CD14-positive monocyte (primary cell): ENCODE data around the gene SCAF4. TPM values are rescaled to one million over a fixed set of nuclear protein-coding genes. Genes with fewer than 3 reads are reported as not detected.
"Not testable (repeated sequence)": the region's sequence is repeated elsewhere in the genome, so short reads cannot be mapped to it uniquely, and the experiment has no call there.

ENCODE experiments used
- DNase-seq, 3 donors: peaks; one replicate each; pipeline ENCODE4 v3.0.0-alpha.2; 2011 to 2022
- H2AFZ ChIP-seq: 2 replicates; pipeline ENCODE4 v1.6.0; 2012; ENCODE audit warnings: mild to moderate bottlenecking, low read depth, low read length, inconsistent platforms; ENCODE audit not compliant: insufficient read depth, poor library complexity, severe bottlenecking
- H3K27ac ChIP-seq, 2 donors: 1 replicate in 1 of 2; 2 replicates in 1 of 2; pipeline ENCODE4 v1.5.1; 2012 to 2013; ENCODE audit warnings: low read length in 2 of 2, control low read depth in 1 of 2, inconsistent platforms in 1 of 2, low read depth in 1 of 2, mild to moderate bottlenecking in 1 of 2
- H3K27me3 ChIP-seq, 2 donors: one replicate each; pipeline versions ENCODE4 v1.6.0 to v1.6.1; 2011 to 2013; ENCODE audit warnings: low read length in 2 of 2; ENCODE audit not compliant: control insufficient read depth in 2 of 2, insufficient read depth in 2 of 2
- H3K36me3 ChIP-seq, 2 donors: replicated peaks in 1 of 2; 1 replicate in 1 of 2; 2 replicates in 1 of 2; pipeline versions ENCODE4 v1.5.1 to v1.6.1; 2012 to 2013; ENCODE audit warnings: low read length in 2 of 2, control low read depth in 1 of 2, inconsistent platforms in 1 of 2, mild to moderate bottlenecking in 1 of 2; ENCODE audit not compliant: insufficient read depth in 2 of 2, control insufficient read depth in 1 of 2
- H3K4me1 ChIP-seq, 2 donors: 1 replicate in 1 of 2; 2 replicates in 1 of 2; pipeline versions ENCODE4 v1.5.1 to v1.6.1; 2012 to 2013; ENCODE audit warnings: low read length in 2 of 2, control low read depth in 1 of 2, inconsistent platforms in 1 of 2, mild to moderate bottlenecking in 1 of 2, moderate library complexity in 1 of 2; ENCODE audit not compliant: insufficient read depth in 2 of 2, control insufficient read depth in 1 of 2
- H3K4me2 ChIP-seq: replicated peaks from 2 replicates; pipeline ENCODE3; 2012; ENCODE audit warnings: low read length, moderate library complexity, mild to moderate bottlenecking; ENCODE audit not compliant: poor library complexity, severe bottlenecking; ENCODE audit errors: extremely low read depth
- H3K4me3 ChIP-seq, 3 experiments: fragments of 200-600 bp in 1 of 3; sonication (generic) in 1 of 3; replicated peaks in 1 of 3; 1 replicate in 2 of 3; 2 replicates in 1 of 3; pipeline ENCODE4 v1.5.1; 2011 to 2013; ENCODE audit warnings: low read length in 3 of 3, mild to moderate bottlenecking in 3 of 3, control low read depth in 2 of 3, low read depth in 2 of 3, inconsistent platforms in 1 of 3, moderate library complexity in 1 of 3
- H3K79me2 ChIP-seq: 2 replicates; pipeline ENCODE4 v1.6.0; 2012; ENCODE audit warnings: mild to moderate bottlenecking, control low read depth, inconsistent platforms, low read length, moderate library complexity; ENCODE audit not compliant: insufficient read depth
- H3K9ac ChIP-seq: 2 replicates; pipeline ENCODE4 v1.6.0; 2017; ENCODE audit warnings: low read length, mild to moderate bottlenecking; ENCODE audit not compliant: insufficient read depth, poor library complexity, severe bottlenecking
- H3K9me3 ChIP-seq, 2 donors: replicated peaks in 1 of 2; 1 replicate in 1 of 2; 2 replicates in 1 of 2; pipeline versions ENCODE4 v1.5.1 to v1.6.1; 2012 to 2013; ENCODE audit warnings: low read length in 2 of 2, control low read depth in 1 of 2; ENCODE audit not compliant: control insufficient read depth in 1 of 2, insufficient read depth in 1 of 2
- H4K20me1 ChIP-seq: 2 replicates; pipeline ENCODE4 v1.6.0; 2012; ENCODE audit warnings: mild to moderate bottlenecking, low read length, control low read depth, moderate library complexity; ENCODE audit not compliant: insufficient read depth
- H3K27ac Mint-ChIP-seq, 7 donors: one replicate each; pipeline ENCODE4 v1.8.0; 2020; ENCODE audit warnings: mild to moderate bottlenecking in 7 of 7, mixed read lengths in 7 of 7, moderate library complexity in 6 of 7, inconsistent platforms in 2 of 7
- H3K27me3 Mint-ChIP-seq, 3 donors: one replicate each; pipeline ENCODE4 v1.8.0; 2021 to 2022; ENCODE audit warnings: low read depth in 3 of 3, mild to moderate bottlenecking in 3 of 3, mixed read lengths in 3 of 3, moderate library complexity in 3 of 3, inconsistent platforms in 1 of 3
- H3K36me3 Mint-ChIP-seq, 2 donors: one replicate each; pipeline ENCODE4 v1.8.0; 2020; ENCODE audit warnings: mixed read lengths in 2 of 2, inconsistent platforms in 1 of 2, mild to moderate bottlenecking in 1 of 2
- H3K4me1 Mint-ChIP-seq: one replicate; pipeline ENCODE4 v1.8.0; 2020; ENCODE audit warnings: mild to moderate bottlenecking, mixed read lengths
- H3K4me3 Mint-ChIP-seq, 2 donors: one replicate each; pipeline ENCODE4 v1.8.0; 2020; ENCODE audit warnings: mild to moderate bottlenecking in 2 of 2, mixed read lengths in 2 of 2, moderate library complexity in 1 of 2
- H3K9me3 Mint-ChIP-seq, 7 donors: one replicate each; pipeline ENCODE4 v1.8.0; 2020 to 2022; ENCODE audit warnings: mixed read lengths in 7 of 7, mild to moderate bottlenecking in 6 of 7, moderate library complexity in 6 of 7, inconsistent platforms in 2 of 7
- WGBS: methylation state at CpG from one replicate; pipeline ENCODE4 v1.1.5; 2013; ENCODE audit warnings: missing lambda C conversion rate; ENCODE audit not compliant: insufficient coverage; 5-methylcytosine and 5-hydroxymethylcytosine counted together
- intact Hi-C, 2 donors: fragments of 100-400 bp; cut with micrococcal nuclease; formaldehyde crosslinking; loops; one replicate each; pipeline versions ENCODE4 v1.15.0 to v1.15.1; 2023
- polyA plus RNA-seq, 3 donors: library from polyadenylated mRNA; depleted of rRNA in 1 of 3; unstranded in 2 of 3; stranded (reverse) in 1 of 3; fragments of 300-500 nt in 2 of 3; fragments of >200 nt in 1 of 3; fragmentation: Illumina TruSeq in 2 of 3; gene quantifications; 1 replicate in 2 of 3; 2 replicates in 1 of 3; pipeline ENCODE4 v1.2.3, GENCODE V29; 2012 to 2021
- TF ChIP-seq, protein P1 (sequence below): fragments of 200-600 bp; IDR thresholded peaks from one replicate; pipeline ENCODE4 v1.8.0; 2022; ENCODE audit warnings: antibody characterized with exemption, mild to moderate bottlenecking

The SCAF4 gene
- polyA plus RNA-seq, 3 donors = 4.6 to 28.7 (median 11.3) TPM

DNA sequence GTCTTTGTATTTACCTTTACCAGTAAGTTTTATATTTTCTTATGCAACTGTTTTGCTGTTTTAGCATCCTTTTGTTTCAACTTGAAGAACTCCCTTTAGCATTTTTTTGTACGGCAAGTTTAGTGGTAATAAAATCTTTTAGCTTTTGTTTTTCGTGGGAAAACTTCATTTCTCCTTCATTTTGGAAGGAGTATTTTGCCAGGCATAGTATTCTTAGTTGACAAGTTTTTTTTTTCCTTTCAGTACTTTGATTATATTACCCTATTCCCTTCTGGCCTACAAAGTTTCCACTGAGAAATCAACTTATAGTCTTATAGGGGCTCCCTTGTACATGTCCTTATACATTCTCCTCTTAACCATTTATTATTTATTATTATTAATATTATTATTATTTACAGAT is 95.0 kb downstream of the SCAF4 start:
- Mint-ChIP-seq H3K4me3 (no peak overlapping the region), H3K9me3 (peaks cover 13 to 35% (median 27%) of the 10 kb centered on the region in 7 donors), H3K27me3 (peaks cover 0 to 3% (median 2%) of the 10 kb centered on the region in 3 donors), H3K4me1 (no peaks in the 10 kb centered on the region), H3K36me3 (peaks cover 0 to 3% of the 10 kb centered on the region in 2 donors), H3K27ac (no peak overlapping the region)
- Histone ChIP-seq H3K4me2 (no peak overlapping the region), H3K9ac (no peak overlapping the region), H3K4me1 (no peaks in the 10 kb centered on the region), H3K4me3 (no peak overlapping the region), H2AFZ (no peak overlapping the region), H4K20me1 (no peaks in the 10 kb centered on the region), H3K27ac (no peak overlapping the region), H3K9me3 (peaks cover 0 to 31% of the 10 kb centered on the region in 2 donors), H3K36me3 (no peaks in the 10 kb centered on the region), H3K27me3 (no peaks in the 10 kb centered on the region), H3K79me2 (no peaks in the 10 kb centered on the region)
- TF ChIP-seq, protein P1, sequence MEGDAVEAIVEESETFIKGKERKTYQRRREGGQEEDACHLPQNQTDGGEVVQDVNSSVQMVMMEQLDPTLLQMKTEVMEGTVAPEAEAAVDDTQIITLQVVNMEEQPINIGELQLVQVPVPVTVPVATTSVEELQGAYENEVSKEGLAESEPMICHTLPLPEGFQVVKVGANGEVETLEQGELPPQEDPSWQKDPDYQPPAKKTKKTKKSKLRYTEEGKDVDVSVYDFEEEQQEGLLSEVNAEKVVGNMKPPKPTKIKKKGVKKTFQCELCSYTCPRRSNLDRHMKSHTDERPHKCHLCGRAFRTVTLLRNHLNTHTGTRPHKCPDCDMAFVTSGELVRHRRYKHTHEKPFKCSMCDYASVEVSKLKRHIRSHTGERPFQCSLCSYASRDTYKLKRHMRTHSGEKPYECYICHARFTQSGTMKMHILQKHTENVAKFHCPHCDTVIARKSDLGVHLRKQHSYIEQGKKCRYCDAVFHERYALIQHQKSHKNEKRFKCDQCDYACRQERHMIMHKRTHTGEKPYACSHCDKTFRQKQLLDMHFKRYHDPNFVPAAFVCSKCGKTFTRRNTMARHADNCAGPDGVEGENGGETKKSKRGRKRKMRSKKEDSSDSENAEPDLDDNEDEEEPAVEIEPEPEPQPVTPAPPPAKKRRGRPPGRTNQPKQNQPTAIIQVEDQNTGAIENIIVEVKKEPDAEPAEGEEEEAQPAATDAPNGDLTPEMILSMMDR = no peak
- DNase-seq = no peak
- intact Hi-C loops = no loop called here
- WGBS = no CpG with 5 or more reads among the region's 2 CpGs

DNA sequence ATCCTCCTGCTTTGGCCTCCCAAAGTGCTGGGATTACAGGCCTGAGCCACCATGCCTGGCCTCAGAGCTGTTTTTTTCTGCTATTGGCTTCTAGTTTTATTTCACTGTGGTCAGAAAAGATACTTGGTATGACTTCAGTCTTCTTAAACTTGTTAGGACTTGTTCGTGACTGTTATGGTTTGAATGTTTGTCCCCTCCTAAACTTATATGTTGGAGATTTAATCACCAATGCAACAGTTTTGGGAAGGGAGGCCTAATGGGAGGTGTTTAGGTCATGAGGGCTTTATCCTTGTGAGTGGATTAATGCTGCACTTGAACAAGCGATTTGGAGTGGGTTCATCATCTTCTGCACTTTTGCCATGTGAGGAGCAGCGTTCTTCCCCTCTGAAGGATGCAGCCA is 96.9 kb downstream of the SCAF4 start:
- Histone ChIP-seq H3K4me1 (no peaks in the 10 kb centered on the region), H3K4me2 (no peak overlapping the region), H4K20me1 (no peaks in the 10 kb centered on the region), H3K4me3 (no peak overlapping the region), H3K79me2 (no peaks in the 10 kb centered on the region), H3K36me3 (no peaks in the 10 kb centered on the region), H2AFZ (no peak overlapping the region), H3K27ac (no peak overlapping the region), H3K9me3 (peaks cover 0 to 22% of the 10 kb centered on the region in 2 donors), H3K9ac (no peak overlapping the region), H3K27me3 (no peaks in the 10 kb centered on the region)
- DNase-seq = no peak
- Mint-ChIP-seq H3K36me3 (peaks cover 0 to 3% of the 10 kb centered on the region in 2 donors), H3K27ac (no peak overlapping the region), H3K4me1 (no peaks in the 10 kb centered on the region), H3K4me3 (no peak overlapping the region), H3K9me3 (peaks cover 13 to 31% (median 24%) of the 10 kb centered on the region in 7 donors), H3K27me3 (peaks cover 1 to 3% (median 3%) of the 10 kb centered on the region in 3 donors)
- intact Hi-C loops = no loop called here
- WGBS = no CpG with 5 or more reads among the region's 3 CpGs
- TF ChIP-seq, protein P1 = no peak

DNA sequence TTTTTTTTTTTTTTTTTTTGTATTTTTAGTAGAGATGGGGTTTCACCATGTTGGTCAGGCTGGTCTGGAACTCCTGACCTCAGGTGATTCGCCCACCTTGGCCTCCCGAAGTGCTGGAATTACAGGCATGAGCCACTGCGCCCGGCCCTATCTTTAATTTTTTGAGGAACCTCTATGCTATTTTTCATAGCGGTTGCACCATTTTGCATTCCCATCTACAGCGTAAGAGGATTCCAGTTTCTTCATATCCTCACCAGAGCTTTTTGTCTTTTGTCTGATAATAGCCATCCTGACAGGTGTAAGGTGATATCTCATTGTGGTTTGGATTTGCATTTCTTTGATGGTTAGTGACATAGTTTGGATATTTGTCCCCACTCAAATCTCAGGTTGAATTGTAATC is 100.0 kb downstream of the SCAF4 start:
- H3K27ac ChIP-seq, H2AFZ ChIP-seq, H3K36me3 ChIP-seq, intact Hi-C loops, H3K27me3 ChIP-seq, H3K4me3 Mint-ChIP-seq, H3K9me3 ChIP-seq, H3K4me1 Mint-ChIP-seq, H3K9ac ChIP-seq, H3K4me2 ChIP-seq, H3K79me2 ChIP-seq, H3K36me3 Mint-ChIP-seq, H4K20me1 ChIP-seq, H3K27me3 Mint-ChIP-seq, H3K4me1 ChIP-seq, DNase-seq, H3K27ac Mint-ChIP-seq, H3K4me3 ChIP-seq: not testable (repeated sequence)
- peaks cover 8 to 20% (median 12%) of the 10 kb centered on the region in 7 donors for H3K9me3 Mint-ChIP-seq
- 100% methylated on average over 1 of the region's 6 CpGs for WGBS
